Measurements from ENCODE around the gene WDFY3.

The WDFY3 gene

DNA sequence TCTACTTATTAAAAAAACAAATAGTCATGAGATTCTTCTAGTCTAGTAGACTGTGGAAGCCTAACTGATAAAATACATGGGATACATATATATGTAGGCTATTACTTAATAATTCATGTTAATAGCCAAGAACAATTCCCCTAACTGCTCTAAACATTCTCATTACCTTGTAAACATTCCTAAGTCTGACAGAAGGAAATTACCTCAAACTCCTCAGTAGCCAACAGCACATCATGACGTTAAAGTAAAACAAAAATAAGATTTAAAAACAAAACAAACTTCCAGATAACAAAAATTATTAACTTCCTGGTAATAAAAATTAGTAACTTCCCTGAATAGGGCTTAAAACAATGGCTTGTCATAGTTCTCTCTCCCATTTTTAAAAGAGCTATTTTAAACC is 109.2 kb downstream of the WDFY3 start:
- DNase-seq (ENCODE audit: extremely low read depth, low read depth), result no peak
- TF ChIP-seq, protein P1, sequence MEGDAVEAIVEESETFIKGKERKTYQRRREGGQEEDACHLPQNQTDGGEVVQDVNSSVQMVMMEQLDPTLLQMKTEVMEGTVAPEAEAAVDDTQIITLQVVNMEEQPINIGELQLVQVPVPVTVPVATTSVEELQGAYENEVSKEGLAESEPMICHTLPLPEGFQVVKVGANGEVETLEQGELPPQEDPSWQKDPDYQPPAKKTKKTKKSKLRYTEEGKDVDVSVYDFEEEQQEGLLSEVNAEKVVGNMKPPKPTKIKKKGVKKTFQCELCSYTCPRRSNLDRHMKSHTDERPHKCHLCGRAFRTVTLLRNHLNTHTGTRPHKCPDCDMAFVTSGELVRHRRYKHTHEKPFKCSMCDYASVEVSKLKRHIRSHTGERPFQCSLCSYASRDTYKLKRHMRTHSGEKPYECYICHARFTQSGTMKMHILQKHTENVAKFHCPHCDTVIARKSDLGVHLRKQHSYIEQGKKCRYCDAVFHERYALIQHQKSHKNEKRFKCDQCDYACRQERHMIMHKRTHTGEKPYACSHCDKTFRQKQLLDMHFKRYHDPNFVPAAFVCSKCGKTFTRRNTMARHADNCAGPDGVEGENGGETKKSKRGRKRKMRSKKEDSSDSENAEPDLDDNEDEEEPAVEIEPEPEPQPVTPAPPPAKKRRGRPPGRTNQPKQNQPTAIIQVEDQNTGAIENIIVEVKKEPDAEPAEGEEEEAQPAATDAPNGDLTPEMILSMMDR (IDR thresholded peaks at IDR 0.05; ENCODE audit: low read depth, low read length, missing control alignments), result no peak
- H3K4me3 ChIP-seq (replicated peaks; ENCODE audit: low read depth, low read length), result no peak overlapping the region

DNA sequence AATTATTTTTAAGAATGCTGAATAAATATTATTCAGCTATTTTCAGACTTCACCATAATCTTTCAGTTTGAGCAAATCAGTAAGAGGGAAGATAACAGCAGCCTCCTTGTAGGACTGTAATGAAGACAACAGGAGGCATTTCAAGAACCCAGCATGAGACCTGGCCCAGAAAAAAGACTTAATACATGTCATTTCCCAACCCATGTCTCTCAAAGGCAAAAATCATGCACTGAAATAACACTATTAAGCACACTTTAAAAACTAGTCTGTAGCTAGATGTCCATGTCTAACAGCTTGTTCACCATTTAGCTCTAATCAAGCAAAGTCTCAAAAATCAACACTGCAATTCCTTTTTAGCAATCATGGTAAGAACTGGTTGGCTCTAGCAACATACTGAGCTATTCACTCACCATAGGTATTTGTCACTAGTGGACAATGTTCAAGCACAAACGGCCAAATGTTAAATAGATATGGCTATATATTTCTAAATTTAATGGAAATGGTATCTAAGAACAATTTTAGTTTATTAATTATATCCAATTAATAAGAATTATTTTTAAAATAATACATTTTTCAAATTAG is 109.9 kb downstream of the WDFY3 start:
- TF ChIP-seq, protein P1 (IDR thresholded peaks at IDR 0.05; ENCODE audit: low read depth, low read length, missing control alignments), result no peak
- DNase-seq (ENCODE audit: extremely low read depth, low read depth), result no peak
- H3K4me3 ChIP-seq (replicated peaks; ENCODE audit: low read depth, low read length), result no peak overlapping the region

DNA sequence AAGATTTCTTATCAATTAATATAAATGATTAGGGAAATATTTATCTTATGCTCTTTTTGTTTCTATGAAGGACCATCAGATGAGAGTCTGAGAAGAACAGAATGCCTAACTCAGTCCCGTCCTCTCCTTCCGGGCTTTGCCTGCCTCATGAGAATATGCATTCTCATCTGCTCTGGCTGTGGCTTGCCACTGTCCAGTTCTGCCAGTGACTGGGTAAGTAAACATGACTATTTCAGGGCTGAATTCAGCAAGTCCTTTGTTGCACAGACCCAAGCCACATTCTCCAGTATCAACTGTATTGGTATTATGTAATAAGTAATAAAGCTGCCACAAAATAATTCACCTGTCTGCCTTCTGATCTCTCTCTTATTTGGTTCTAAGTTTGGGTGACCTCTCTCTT is 110.7 kb downstream of the WDFY3 start:
- DNase-seq (ENCODE audit: extremely low read depth, low read depth), result no peak
- H3K4me3 ChIP-seq (replicated peaks; ENCODE audit: low read depth, low read length), result no peak overlapping the region
- TF ChIP-seq, protein P1 (IDR thresholded peaks at IDR 0.05; ENCODE audit: low read depth, low read length, missing control alignments), result no peak

DNA sequence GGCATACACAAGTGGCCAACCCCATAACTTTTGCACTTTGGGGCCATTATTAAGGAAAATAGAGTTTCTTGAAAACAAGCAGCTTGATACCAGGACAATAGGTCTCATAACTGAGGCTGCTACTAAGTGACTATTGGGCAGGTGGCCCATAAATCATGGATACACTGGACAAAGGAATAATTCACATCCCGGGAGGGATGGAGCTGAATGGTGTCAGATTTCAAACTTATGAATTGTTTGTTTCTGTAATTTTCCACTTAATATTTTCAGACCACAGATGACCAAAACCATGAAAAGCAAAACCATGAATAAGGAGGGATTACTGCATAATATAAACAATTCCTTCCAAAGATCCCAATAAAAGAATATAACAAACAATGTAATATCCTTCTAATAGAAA is 114.4 kb downstream of the WDFY3 start:
- H3K4me3 ChIP-seq (replicated peaks; ENCODE audit: low read depth, low read length), result no peak overlapping the region
- TF ChIP-seq, protein P1 (IDR thresholded peaks at IDR 0.05; ENCODE audit: low read depth, low read length, missing control alignments), result no peak

DNA sequence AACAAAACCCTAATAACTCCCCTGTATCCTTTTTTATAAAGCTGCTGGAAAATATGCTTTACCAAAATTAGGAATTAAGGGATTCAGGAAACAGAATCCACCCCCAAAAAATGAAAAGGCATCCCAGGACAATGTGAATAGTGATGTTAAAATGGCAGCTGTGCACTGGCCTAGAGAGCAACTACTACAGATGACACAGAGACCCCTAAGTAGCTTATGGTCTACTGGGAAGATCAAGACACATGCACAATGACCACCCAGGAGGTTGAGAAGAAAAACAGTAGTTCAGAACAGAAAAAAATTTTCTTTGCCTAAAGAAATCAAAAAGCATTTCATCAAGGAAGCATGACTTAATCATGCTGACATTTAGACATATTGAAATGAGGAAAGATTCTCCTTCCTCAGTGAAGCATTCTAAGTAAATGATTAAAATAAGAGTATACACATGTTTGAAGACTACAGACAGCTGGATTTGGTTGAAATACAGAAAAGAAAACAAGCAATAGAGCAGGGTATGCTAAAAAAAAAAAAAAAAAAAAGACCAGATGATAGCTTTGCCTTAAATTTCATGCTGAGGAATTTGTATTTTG is 117.3 kb downstream of the WDFY3 start:
- TF ChIP-seq, protein P1 (IDR thresholded peaks at IDR 0.05; ENCODE audit: low read depth, low read length, missing control alignments), result no peak
- H3K4me3 ChIP-seq (replicated peaks; ENCODE audit: low read depth, low read length), result no peak overlapping the region
- no peak for DNase-seq (ENCODE audit: extremely low read depth, low read depth)

More for the DNA sequence above, 114.4 kb downstream of the WDFY3 start:
- DNase-seq (ENCODE audit: extremely low read depth, low read depth), result no peak

DNA sequence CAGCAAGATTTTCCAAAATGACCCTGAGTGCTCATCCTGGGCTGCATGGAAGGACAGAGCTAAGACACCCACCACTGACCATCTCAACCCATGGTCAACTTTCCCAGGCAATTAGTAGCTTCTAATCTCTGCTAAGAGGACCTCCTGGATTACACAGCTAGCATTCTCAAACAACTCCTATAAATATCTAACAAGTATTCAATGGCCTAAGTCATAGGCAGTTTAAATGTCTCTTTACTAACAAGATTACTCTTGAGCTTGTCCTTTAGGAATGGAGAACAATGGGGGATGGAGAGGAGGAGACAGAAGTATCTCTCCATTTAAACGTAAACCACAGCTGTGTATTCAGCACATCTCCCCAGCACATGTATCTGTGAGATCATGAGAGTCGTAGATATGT is 118.1 kb downstream of the WDFY3 start:
- TF ChIP-seq, protein P1 (IDR thresholded peaks at IDR 0.05; ENCODE audit: low read depth, low read length, missing control alignments), result no peak
- no peak for DNase-seq (ENCODE audit: extremely low read depth, low read depth)
- no peak overlapping the region for H3K4me3 ChIP-seq (replicated peaks; ENCODE audit: low read depth, low read length)

DNA sequence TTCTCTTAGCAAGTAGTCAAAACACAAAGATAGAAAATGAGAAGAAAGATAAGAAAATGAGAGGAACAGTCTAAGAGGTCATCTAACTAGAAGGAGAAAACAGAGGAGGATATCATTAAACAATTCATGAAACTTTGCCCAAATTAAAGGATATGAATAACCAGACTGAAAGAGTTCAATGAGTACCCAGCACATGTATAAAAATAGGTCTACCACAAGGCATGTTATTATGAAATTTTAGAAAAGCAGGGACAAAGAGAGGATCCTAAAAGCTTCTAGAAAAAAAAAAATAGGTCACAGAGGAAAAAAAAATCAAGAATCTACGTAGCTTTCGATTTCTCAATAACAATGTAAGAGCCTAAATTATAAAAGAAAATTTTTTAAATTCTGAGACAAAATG is 118.5 kb downstream of the WDFY3 start:
- TF ChIP-seq, protein P1 (IDR thresholded peaks at IDR 0.05; ENCODE audit: low read depth, low read length, missing control alignments), result no peak
- DNase-seq (ENCODE audit: extremely low read depth, low read depth), result no peak
- no peak overlapping the region for H3K4me3 ChIP-seq (replicated peaks; ENCODE audit: low read depth, low read length)

Data from HFF-Myc (cell line).